Measurements from ENCODE around the gene SH3GL1.

Gene SH3GL1

DNA sequence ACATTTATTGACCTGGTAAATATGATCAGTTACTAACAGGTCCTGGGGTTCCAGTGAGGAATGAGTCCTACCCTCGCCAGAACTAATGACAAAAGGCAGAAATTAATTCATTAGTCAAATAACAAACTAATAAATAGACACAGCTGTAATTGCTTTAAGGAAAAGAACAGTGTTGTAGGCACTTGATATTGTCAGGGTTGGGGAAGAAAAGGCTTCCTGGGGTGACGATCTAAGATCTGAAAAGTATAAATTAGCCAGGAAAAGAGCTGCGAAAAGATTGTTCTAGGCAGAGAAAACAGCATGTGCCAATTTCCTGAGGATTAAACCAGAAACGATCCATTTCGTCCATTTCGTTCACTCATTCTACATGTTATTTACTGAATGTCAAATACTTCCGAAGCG lies 1.4 kb upstream of the SH3GL1 start:
- TF ChIP-seq CTCF (IDR thresholded peaks at IDR 0.05; ENCODE audit: low read depth, low read length, missing control alignments) = no peak
- H3K4me3 ChIP-seq (ENCODE audit: low read depth, low read length) = peak overlapping the region; percentile 45
- DNase-seq (ENCODE audit: low read depth) = no peak

DNA sequence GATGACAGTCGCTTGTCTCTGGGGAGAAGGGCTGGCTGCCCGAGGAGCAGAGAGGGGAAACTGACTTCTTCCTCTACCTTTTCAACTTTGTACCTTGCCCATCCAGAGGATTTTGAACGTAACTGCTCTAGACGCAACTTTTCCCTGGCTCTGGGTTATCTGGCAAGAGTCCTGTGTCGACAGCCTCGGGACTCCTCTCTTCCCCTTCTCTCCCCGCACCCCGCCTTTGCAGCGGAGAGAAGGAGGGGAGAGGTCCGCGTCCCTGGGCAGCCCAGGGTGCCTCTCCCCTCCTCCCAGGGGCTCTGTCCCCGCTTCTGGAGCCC lies 574 bp downstream of the SH3GL1 start:
- no peak for TF ChIP-seq CTCF (IDR thresholded peaks at IDR 0.05; ENCODE audit: low read depth, low read length, missing control alignments)
- peak overlapping the region; percentile 88 for H3K4me3 ChIP-seq (ENCODE audit: low read depth, low read length)
- no peak for DNase-seq (ENCODE audit: low read depth)

GRCh38 chr19:4396949-4397783 lies 3.2 kb downstream of the SH3GL1 start:
- no peak for DNase-seq (ENCODE audit: low read depth)
- H3K4me3 ChIP-seq (ENCODE audit: low read depth, low read length) = no peak overlapping the region
- TF ChIP-seq CTCF (IDR thresholded peaks at IDR 0.05; ENCODE audit: low read depth, low read length, missing control alignments) = no peak

GRCh38 chr19:4393947-4394590 lies 6.3 kb downstream of the SH3GL1 start:
- no peak for TF ChIP-seq CTCF (IDR thresholded peaks at IDR 0.05; ENCODE audit: low read depth, low read length, missing control alignments)

DNA sequence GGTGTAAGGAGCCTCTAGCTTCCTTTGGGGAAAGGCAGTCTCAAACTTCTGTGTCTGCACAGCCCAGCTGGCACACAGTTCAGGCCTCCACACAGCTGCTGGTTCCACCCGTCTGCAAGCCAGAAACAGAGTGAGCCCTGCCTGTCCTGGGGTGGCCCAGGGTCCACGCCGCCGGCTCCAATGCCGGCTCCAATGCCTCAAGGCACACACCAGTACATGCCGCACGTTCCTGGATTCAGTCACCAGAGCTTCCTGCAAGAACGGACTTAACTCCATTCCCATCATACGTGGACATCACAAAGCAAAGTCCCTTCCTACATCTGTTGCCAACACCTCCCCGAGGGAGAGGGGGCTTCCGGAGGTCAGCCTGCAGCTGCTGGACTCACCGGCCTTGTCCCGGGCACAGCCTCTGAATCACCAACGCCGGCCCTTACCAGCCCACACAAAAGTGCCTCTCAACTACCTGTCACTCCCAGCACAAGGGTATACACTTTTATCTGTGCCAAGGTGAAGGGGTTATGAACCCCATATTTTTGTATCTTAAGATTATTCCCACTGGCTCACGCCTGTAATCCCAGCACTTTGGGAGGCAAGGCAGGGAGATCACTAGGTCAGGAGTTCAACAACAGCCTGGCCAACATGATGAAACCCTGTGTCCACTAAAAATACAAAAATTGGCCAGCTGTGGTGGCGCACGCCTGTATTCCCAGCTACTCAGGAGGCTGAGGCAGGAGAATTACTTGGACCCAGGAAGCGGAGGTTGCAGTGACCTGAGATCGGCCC lies 8.5 kb downstream of the SH3GL1 start:
- H3K4me3 ChIP-seq (ENCODE audit: low read depth, low read length) = no peak overlapping the region

More at GRCh38 chr19:4393947-4394590, 6.3 kb downstream of the SH3GL1 start:
- no peak overlapping the region for H3K4me3 ChIP-seq (ENCODE audit: low read depth, low read length)
- DNase-seq (ENCODE audit: low read depth) = no peak

GRCh38 chr19:4391306-4391693 lies 9.0 kb downstream of the SH3GL1 start:
- no peak overlapping the region for H3K4me3 ChIP-seq (ENCODE audit: low read depth, low read length)
- TF ChIP-seq CTCF (IDR thresholded peaks at IDR 0.05; ENCODE audit: low read depth, low read length, missing control alignments) = no peak
- DNase-seq (ENCODE audit: low read depth) = no peak

More for the DNA sequence above, 8.5 kb downstream of the SH3GL1 start:
- TF ChIP-seq CTCF (IDR thresholded peaks at IDR 0.05; ENCODE audit: low read depth, low read length, missing control alignments) = no peak
- no peak for DNase-seq (ENCODE audit: low read depth)
